Endothelial cell (in vitro differentiated cells): ENCODE measurements around the gene AQP11. TPM values are rescaled to one million over a fixed set of nuclear protein-coding genes. Genes with fewer than 3 reads are reported as not detected.
"Not testable (repeated sequence)": the region's sequence is repeated elsewhere in the genome, so short reads cannot be mapped to it uniquely, and the experiment has no call there.

Experiments
- DNase-seq: peaks from one replicate; pipeline ENCODE4 v3.0.0; 2021; ENCODE audit warnings: low spot score
- H3K27ac Mint-ChIP-seq: one replicate; pipeline ENCODE4 v1.8.0; 2021; ENCODE audit warnings: mixed read lengths, inconsistent platforms; ENCODE audit not compliant: unreplicated experiment
- H3K27me3 Mint-ChIP-seq: one replicate; pipeline ENCODE4 v1.8.0; 2021; ENCODE audit warnings: mild to moderate bottlenecking, moderate library complexity, mixed read lengths, inconsistent platforms; ENCODE audit not compliant: unreplicated experiment
- H3K36me3 Mint-ChIP-seq: one replicate; pipeline ENCODE4 v1.8.0; 2021; ENCODE audit warnings: mild to moderate bottlenecking, low read depth, mixed read lengths, inconsistent platforms; ENCODE audit not compliant: unreplicated experiment
- H3K4me1 Mint-ChIP-seq: one replicate; pipeline ENCODE4 v1.8.0; 2021; ENCODE audit warnings: mild to moderate bottlenecking, mixed read lengths, inconsistent platforms; ENCODE audit not compliant: unreplicated experiment
- H3K4me3 Mint-ChIP-seq: one replicate; pipeline ENCODE4 v1.8.0; 2021; ENCODE audit warnings: mild to moderate bottlenecking, mixed read lengths, inconsistent platforms; ENCODE audit not compliant: unreplicated experiment
- H3K9me3 Mint-ChIP-seq: one replicate; pipeline ENCODE4 v1.8.0; 2021; ENCODE audit warnings: mixed read lengths, inconsistent platforms; ENCODE audit not compliant: unreplicated experiment
- total RNA-seq: library from RNA; stranded (reverse); fragmentation: NEBNext Ultra II Directional; extraction: Animal tissue kit (Norgen Biotek cat#: 25700); gene quantifications from one replicate; pipeline ENCODE4 v1.2.1, GENCODE V29; 2021; ENCODE audit not compliant: unreplicated experiment
- TF ChIP-seq, protein P1 (sequence below): fragments of 200-600 bp; sonication (generic); IDR thresholded peaks from one replicate; pipeline ENCODE4 v1.5.0; 2021; ENCODE audit warnings: antibody characterized with exemption; ENCODE audit not compliant: unreplicated experiment

The AQP11 gene
- total RNA-seq, 1 donor from 2014 or later = 0.33 TPM

DNA sequence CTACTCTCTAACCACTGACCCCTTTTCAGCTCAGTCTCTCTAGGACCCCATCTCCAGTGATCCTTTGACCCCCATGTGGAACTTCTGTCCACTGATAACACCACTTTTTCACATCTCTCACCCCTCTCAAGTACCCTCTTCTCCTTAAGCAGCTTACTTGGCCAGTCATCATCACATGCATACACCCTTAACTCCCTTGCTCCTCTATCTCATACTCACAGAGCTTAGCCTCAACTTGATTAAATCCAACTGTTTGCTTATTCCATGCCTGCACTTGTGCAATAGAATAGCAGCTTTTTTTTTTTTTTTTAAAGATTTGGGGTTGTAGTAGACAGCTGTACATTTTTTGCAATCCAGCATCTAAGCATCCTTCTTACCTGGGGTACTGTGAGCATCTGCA is 22.2 kb downstream of the AQP11 start:
- no peak for DNase-seq
- H3K36me3 Mint-ChIP-seq = no peaks in the 10 kb centered on the region
- H3K27me3 Mint-ChIP-seq = no peaks in the 10 kb centered on the region

DNA sequence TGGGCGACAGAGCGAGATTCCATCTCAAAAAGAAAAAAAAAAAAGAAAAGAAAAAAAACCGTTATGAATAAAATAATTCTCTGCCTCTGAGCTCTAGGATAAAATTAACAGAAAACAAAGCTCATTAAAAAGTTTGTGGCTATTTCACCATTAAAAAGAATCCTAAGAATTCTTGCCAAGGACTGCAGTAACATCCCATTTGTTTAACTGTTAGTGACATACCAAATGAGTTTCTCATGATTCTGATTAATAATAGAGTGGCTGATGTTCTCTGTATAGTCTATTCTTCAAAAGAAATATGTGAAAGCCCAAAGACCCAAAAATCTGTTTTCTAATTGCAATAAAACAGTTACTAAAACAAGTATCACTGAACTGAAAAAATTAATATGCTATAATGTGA is 28.1 kb downstream of the AQP11 start:
- no peaks in the 10 kb centered on the region for H3K4me1 Mint-ChIP-seq
- no peak overlapping the region for H3K27ac Mint-ChIP-seq
- TF ChIP-seq, protein P1, sequence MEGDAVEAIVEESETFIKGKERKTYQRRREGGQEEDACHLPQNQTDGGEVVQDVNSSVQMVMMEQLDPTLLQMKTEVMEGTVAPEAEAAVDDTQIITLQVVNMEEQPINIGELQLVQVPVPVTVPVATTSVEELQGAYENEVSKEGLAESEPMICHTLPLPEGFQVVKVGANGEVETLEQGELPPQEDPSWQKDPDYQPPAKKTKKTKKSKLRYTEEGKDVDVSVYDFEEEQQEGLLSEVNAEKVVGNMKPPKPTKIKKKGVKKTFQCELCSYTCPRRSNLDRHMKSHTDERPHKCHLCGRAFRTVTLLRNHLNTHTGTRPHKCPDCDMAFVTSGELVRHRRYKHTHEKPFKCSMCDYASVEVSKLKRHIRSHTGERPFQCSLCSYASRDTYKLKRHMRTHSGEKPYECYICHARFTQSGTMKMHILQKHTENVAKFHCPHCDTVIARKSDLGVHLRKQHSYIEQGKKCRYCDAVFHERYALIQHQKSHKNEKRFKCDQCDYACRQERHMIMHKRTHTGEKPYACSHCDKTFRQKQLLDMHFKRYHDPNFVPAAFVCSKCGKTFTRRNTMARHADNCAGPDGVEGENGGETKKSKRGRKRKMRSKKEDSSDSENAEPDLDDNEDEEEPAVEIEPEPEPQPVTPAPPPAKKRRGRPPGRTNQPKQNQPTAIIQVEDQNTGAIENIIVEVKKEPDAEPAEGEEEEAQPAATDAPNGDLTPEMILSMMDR = no peak
- DNase-seq = no peak
- peaks cover 7% of the 10 kb centered on the region for H3K36me3 Mint-ChIP-seq
- H3K9me3 Mint-ChIP-seq = no peaks in the 10 kb centered on the region
- no peaks in the 10 kb centered on the region for H3K27me3 Mint-ChIP-seq
- H3K4me3 Mint-ChIP-seq = no peak overlapping the region

More for the DNA sequence above, 22.2 kb downstream of the AQP11 start:
- TF ChIP-seq, protein P1 = no peak
- Mint-ChIP-seq H3K9me3 (no peaks in the 10 kb centered on the region), H3K4me1 (no peaks in the 10 kb centered on the region), H3K27ac (no peak overlapping the region), H3K4me3 (no peak overlapping the region)

DNA sequence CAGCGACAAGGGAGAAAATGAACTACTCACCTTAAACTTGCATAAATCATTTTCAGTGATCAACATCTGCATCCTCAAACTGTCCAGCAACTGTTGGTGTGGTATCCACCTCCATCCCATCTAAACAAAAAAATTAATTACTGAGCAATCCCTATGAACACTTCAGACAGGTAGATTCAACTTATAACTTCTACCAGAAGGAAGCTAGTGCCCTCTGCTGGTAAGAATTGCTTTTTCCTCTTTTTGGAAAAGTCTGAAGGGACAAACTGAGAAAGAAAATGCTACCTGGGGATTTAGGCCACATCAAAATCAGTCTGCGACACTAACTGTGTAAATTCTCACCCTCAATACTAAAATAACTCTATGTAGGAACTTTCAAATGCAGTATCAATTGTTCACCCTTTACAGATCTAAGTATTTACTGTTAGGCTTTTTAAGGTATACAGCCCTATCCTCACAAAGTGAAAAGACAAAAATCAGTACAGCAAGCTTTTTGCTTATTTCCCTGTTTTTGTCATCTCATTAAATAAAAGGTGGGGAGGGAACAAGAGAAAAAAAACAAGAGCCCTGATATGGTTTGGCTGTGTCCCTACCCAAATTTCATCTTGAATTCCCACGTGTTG is 29.9 kb downstream of the AQP11 start:
- TF ChIP-seq, protein P1 = peak; percentile 69
- peak; percentile 33 for DNase-seq
- Mint-ChIP-seq H3K27me3 (no peaks in the 10 kb centered on the region), H3K4me1 (no peaks in the 10 kb centered on the region), H3K4me3 (no peak overlapping the region), H3K36me3 (peaks cover 10% of the 10 kb centered on the region), H3K9me3 (no peaks in the 10 kb centered on the region), H3K27ac (no peak overlapping the region)

DNA sequence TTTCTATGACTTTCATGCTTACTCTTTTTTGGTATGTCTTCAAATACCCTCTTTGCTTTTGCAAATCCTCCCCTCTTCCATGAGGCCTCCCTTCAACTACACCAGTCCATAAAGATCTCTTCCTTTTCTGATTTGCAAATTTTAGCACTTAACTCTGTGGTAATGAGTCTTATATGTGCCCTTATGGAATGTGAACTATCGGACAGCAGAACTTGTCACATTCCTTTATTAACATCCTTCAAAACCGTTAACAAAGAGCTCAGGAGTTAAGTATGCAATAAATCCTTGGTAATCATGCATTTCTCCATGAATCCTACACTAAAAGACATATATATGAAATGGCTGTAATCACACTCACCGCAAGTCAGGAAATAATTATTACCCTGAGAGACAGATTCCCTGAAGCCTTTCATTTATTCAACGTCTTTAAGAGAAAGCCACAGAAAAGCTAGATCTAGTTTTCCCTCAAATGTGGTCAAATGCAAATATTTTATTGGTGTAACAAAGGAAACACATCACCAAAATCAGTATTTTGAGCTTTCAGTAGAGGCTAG is 40.5 kb downstream of the AQP11 start:
- H3K27me3 Mint-ChIP-seq = no peaks in the 10 kb centered on the region
- TF ChIP-seq, protein P1 = no peak
- H3K4me1 Mint-ChIP-seq = peaks cover 5% of the 10 kb centered on the region
- H3K36me3 Mint-ChIP-seq = peaks cover 8% of the 10 kb centered on the region
- DNase-seq = no peak
- no peak overlapping the region for H3K27ac Mint-ChIP-seq
- H3K9me3 Mint-ChIP-seq = no peaks in the 10 kb centered on the region
- H3K4me3 Mint-ChIP-seq = no peak overlapping the region

DNA sequence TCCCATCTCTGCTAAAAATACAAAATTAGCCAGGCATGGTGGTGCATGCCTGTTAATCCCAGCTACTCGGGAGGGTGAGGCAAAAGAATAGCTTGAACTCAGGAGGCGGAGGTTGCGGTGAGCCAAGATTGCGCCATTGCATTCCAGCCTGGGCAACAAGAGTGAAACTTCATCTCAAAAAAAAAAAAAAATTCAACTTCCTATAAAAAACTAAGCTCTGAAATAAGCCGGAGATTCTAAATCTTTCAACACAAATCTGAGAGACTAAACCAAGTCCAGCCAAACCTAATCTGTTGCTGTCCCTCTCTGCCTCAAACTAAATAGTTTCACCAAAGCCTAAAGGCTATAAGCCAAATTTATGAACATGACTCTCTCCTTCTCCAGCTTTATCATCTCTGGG is 44.2 kb downstream of the AQP11 start:
- not testable (repeated sequence) for H3K9me3 Mint-ChIP-seq, H3K27me3 Mint-ChIP-seq, H3K27ac Mint-ChIP-seq, DNase-seq, H3K4me3 Mint-ChIP-seq, H3K36me3 Mint-ChIP-seq
- H3K4me1 Mint-ChIP-seq = peaks cover 14% of the 10 kb centered on the region
